H1 (cell line): ENCODE measurements around the gene TAS2R46. TPM values are rescaled to one million over a fixed set of nuclear protein-coding genes. Genes with fewer than 3 reads are reported as not detected.

Experiments used
- CTCF ChIA-PET: fragments of 300-600 bp; sonication (Branson Sonifier 250); formaldehyde crosslinking; loops from one replicate; lab custom pipeline; 2021; ENCODE audit not compliant: partially characterized antibody; lab: Charles Lee
- POLR2A ChIA-PET: fragments of 300-600 bp; sonication (Branson Sonifier 250); formaldehyde crosslinking; loops from one replicate; lab custom pipeline; 2021; ENCODE audit warnings: inconsistent platforms; ENCODE audit not compliant: partially characterized antibody; lab: Charles Lee
- DNase-seq, 2 experiments: peaks; one replicate each; pipeline versions ENCODE4 v3.0.0 to v3.0.0-alpha.2; 2010 to 2022; ENCODE audit warnings: low spot score in 2 of 2, low read depth in 1 of 2, mixed read lengths in 1 of 2
- FAIRE-seq: peaks from 2 replicates; lab custom pipeline; 2011; peaks lifted over from hg19 to GRCh38; lab: Jason Lieb, UNC
- H2AFZ ChIP-seq: 2 replicates; pipeline ENCODE4 v1.8.1; 2012; ENCODE audit warnings: low read length, inconsistent platforms
- H2AK5ac ChIP-seq: 2 replicates; pipeline ENCODE4 v1.6.1; 2013; ENCODE audit warnings: low read depth, low read length
- H2BK120ac ChIP-seq: replicated peaks from 2 replicates; pipeline ENCODE3; 2013; ENCODE audit warnings: low read depth, low read length, inconsistent platforms
- H2BK12ac ChIP-seq: 2 replicates; pipeline ENCODE4 v1.6.1; 2013; ENCODE audit warnings: low read depth, low read length
- H2BK15ac ChIP-seq: 2 replicates; pipeline ENCODE4 v1.6.1; 2013; ENCODE audit warnings: low read length
- H2BK20ac ChIP-seq: 2 replicates; pipeline ENCODE4 v1.6.1; 2013; ENCODE audit warnings: low read length
- H2BK5ac ChIP-seq: 2 replicates; pipeline ENCODE4 v1.6.1; 2013; ENCODE audit warnings: low read depth, low read length
- H3K14ac ChIP-seq: 2 replicates; pipeline ENCODE4 v1.6.1; 2013; ENCODE audit warnings: inconsistent platforms; ENCODE audit not compliant: insufficient read length
- H3K18ac ChIP-seq: 2 replicates; pipeline ENCODE4 v1.6.1; 2013; ENCODE audit warnings: low read length; ENCODE audit errors: extremely low read depth
- H3K23ac ChIP-seq: 2 replicates; pipeline ENCODE4 v1.6.1; 2013; ENCODE audit warnings: inconsistent platforms; ENCODE audit not compliant: insufficient read length
- H3K23me2 ChIP-seq: 2 replicates; pipeline ENCODE4 v1.6.1; 2013; ENCODE audit warnings: low read depth, low read length
- H3K27ac ChIP-seq: 2 replicates; pipeline ENCODE4 v1.6.1; 2011; ENCODE audit warnings: low read depth, low read length, inconsistent platforms
- H3K27me3 ChIP-seq, 4 experiments: replicated peaks in 1 of 4; 1 replicate in 1 of 4; 2 replicates in 3 of 4; pipeline versions ENCODE4 v1.6.1 to v1.8.1; 2011 to 2013; ENCODE audit warnings: low read length in 3 of 4, mild to moderate bottlenecking in 3 of 4, inconsistent platforms in 2 of 4, mixed read lengths in 2 of 4, moderate library complexity in 1 of 4; ENCODE audit not compliant: control insufficient read depth in 3 of 4, insufficient read depth in 3 of 4; ENCODE audit errors: extremely low read depth in 1 of 4
- H3K36me3 ChIP-seq, 4 experiments: 2 replicates each; pipeline versions ENCODE4 v1.6.1 to v1.8.1; 2011 to 2013; ENCODE audit warnings: mild to moderate bottlenecking in 4 of 4, low read length in 3 of 4, moderate library complexity in 2 of 4, control low read depth in 1 of 4, inconsistent platforms in 1 of 4; ENCODE audit not compliant: insufficient read depth in 4 of 4, control insufficient read depth in 2 of 4
- H3K4ac ChIP-seq: replicated peaks from 2 replicates; pipeline ENCODE3; 2013; ENCODE audit warnings: low read length, low read depth, mixed read lengths, inconsistent platforms; ENCODE audit not compliant: insufficient read length
- H3K4me1 ChIP-seq, 4 experiments: replicated peaks in 1 of 4; 1 replicate in 1 of 4; 2 replicates in 3 of 4; pipeline versions ENCODE4 v1.6.1 to v1.8.1; 2011 to 2013; ENCODE audit warnings: low read length in 3 of 4, inconsistent platforms in 2 of 4, mixed read lengths in 1 of 4; ENCODE audit not compliant: insufficient read depth in 4 of 4, control insufficient read depth in 3 of 4
- H3K4me2 ChIP-seq, 2 experiments: 2 replicates each; pipeline versions ENCODE4 v1.6.1 to v1.8.1; 2011 to 2013; ENCODE audit warnings: low read depth in 2 of 2, low read length in 2 of 2, control low read depth in 1 of 2, inconsistent platforms in 1 of 2, mild to moderate bottlenecking in 1 of 2; ENCODE audit not compliant: insufficient read depth in 1 of 2
- H3K4me3 ChIP-seq, 4 experiments: fragments of 200-600, 300-600 bp in 1 of 4; sonication (generic), shearing (Covaris generic), sonication (Bioruptor Twin) in 1 of 4; 2 replicates each; pipeline versions ENCODE4 v1.5.1 to v1.8.1; 2011 to 2016; ENCODE audit warnings: low read length in 4 of 4, low read depth in 3 of 4, control low read depth in 2 of 4, inconsistent platforms in 2 of 4, mild to moderate bottlenecking in 2 of 4, mixed read lengths in 1 of 4, moderate library complexity in 1 of 4; ENCODE audit not compliant: insufficient read depth in 2 of 4; ENCODE audit errors: extremely low read depth in 1 of 4
- H3K56ac ChIP-seq: replicated peaks from 2 replicates; pipeline ENCODE3; 2013; ENCODE audit warnings: low read depth, mild to moderate bottlenecking, mixed read lengths, low read length, inconsistent platforms; ENCODE audit not compliant: insufficient read length
- H3K79me1 ChIP-seq: 2 replicates; pipeline ENCODE4 v1.6.1; 2013; ENCODE audit warnings: low read depth, low read length, control low read depth
- H3K79me2 ChIP-seq, 2 experiments: 2 replicates each; pipeline versions ENCODE4 v1.6.1 to v1.8.1; 2012 to 2013; ENCODE audit warnings: low read length in 2 of 2, mild to moderate bottlenecking in 2 of 2, inconsistent platforms in 1 of 2; ENCODE audit not compliant: insufficient read depth in 2 of 2, control insufficient read depth in 1 of 2
- H3K9ac ChIP-seq, 4 experiments: replicated peaks in 1 of 4; 1 replicate in 1 of 4; 2 replicates in 3 of 4; pipeline versions ENCODE4 v1.6.1 to v1.8.1; 2011 to 2013; ENCODE audit warnings: low read depth in 3 of 4, low read length in 3 of 4, control low read depth in 2 of 4, mild to moderate bottlenecking in 2 of 4, moderate library complexity in 2 of 4, inconsistent platforms in 1 of 4; ENCODE audit errors: extremely low read depth in 1 of 4
- H3K9me3 ChIP-seq, 2 experiments: 2 replicates each; pipeline versions ENCODE4 v1.6.1 to v1.8.1; 2012 to 2013; ENCODE audit warnings: mild to moderate bottlenecking in 2 of 2, moderate library complexity in 2 of 2, control low read depth in 1 of 2, inconsistent platforms in 1 of 2, low read depth in 1 of 2, low read length in 1 of 2, mixed read lengths in 1 of 2; ENCODE audit not compliant: insufficient read depth in 2 of 2
- H4K20me1 ChIP-seq, 2 experiments: replicated peaks in 1 of 2; 2 replicates each; pipeline versions ENCODE3 to v1.8.1; 2011 to 2013; ENCODE audit warnings: inconsistent platforms in 2 of 2, low read length in 2 of 2, mild to moderate bottlenecking in 1 of 2; ENCODE audit not compliant: insufficient read depth in 2 of 2, control insufficient read depth in 1 of 2
- H4K5ac ChIP-seq: 2 replicates; pipeline ENCODE4 v1.6.1; 2013; ENCODE audit warnings: low read length, low read depth, mixed read lengths, inconsistent platforms; ENCODE audit not compliant: insufficient read length
- H4K8ac ChIP-seq: 2 replicates; pipeline ENCODE4 v1.8.0; 2013; ENCODE audit warnings: mild to moderate bottlenecking, moderate library complexity, low read length, inconsistent platforms; ENCODE audit not compliant: insufficient read depth; ENCODE audit errors: extremely low read depth
- H4K91ac ChIP-seq: replicated peaks from 2 replicates; pipeline ENCODE3; 2013; ENCODE audit warnings: low read length, mixed read lengths, inconsistent platforms; ENCODE audit not compliant: insufficient read length
- NANOG ChIP-seq: IDR thresholded peaks from 2 replicates; pipeline ENCODE4 v1.6.1; 2011; ENCODE audit warnings: low read length, low read depth, mild to moderate bottlenecking, inconsistent platforms; ENCODE audit not compliant: insufficient read depth, poor library complexity, severe bottlenecking
- POU5F1 ChIP-seq: IDR thresholded peaks from 2 replicates; pipeline ENCODE4 v1.6.1; 2011; ENCODE audit warnings: low read depth, mild to moderate bottlenecking, low read length, moderate library complexity
- WGBS, 2 experiments: shearing (Covaris generic) in 1 of 2; methylation state at CpG; one replicate each; pipeline versions ENCODE4 v1.1.6 to v1.1.7; 2013 to 2015; ENCODE audit warnings: low lambda C conversion rate in 2 of 2, mixed read lengths in 2 of 2, inconsistent platforms in 1 of 2, low coverage in 1 of 2, missing lambda C conversion rate in 1 of 2; ENCODE audit not compliant: insufficient replicate concordance in 2 of 2, insufficient coverage in 1 of 2, insufficient read length in 1 of 2; ENCODE audit errors: extremely low coverage in 1 of 2, missing lambda C conversion rate in 1 of 2; 5-methylcytosine and 5-hydroxymethylcytosine counted together
- polyA plus RNA-seq, 7 experiments: library from polyadenylated mRNA; depleted of rRNA in 3 of 7; stranded (reverse) in 5 of 7; unstranded in 2 of 7; fragments of >200 nt in 5 of 7; fragments of 200-250 nt in 2 of 7; gene quantifications; 1 replicate in 5 of 7; 2 replicates in 1 of 7; 4 replicates in 1 of 7; pipeline versions ENCODE4 v1.2.1 to v1.2.3, GENCODE V29; 2011 to 2013; ENCODE audit warnings: missing spikeins in 2 of 7, mixed read lengths in 2 of 7
- total RNA-seq: library from RNA; stranded (reverse); fragmentation: NEBNext Ultra II Directional; extraction: Animal tissue kit (Norgen Biotek cat#: 25700); gene quantifications from 2 replicates; pipeline ENCODE4 v1.2.1, GENCODE V29; 2021

The TAS2R46 gene
- total and polyA plus RNA-seq, 2 of the 8 experiments (the other 6 are each of a cell fraction or from before 2014, with no cell fraction given) = 0.14 TPM; not detected in 1

DNA sequence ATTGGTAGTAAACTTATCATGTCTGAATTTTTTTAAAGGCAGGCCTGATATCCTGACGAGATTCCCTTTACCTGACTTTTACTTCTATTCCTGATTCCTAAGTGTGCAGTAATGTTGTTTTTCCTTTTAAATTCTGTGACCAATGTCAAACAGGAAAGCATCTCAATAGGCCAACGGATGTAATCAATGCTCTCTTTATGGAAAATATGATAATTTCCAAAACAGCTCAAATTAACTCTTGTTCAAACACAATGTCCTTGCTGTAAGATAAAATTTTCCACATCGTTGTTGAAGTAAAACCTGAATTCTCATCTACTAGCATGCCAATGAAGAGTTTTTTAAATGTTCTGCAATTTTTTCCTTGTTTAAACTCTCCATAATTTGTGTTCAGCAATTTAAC lies 22.9 kb downstream of the TAS2R46 start:
- Histone ChIP-seq H2BK15ac (no peak overlapping the region), H4K20me1 (no peaks in the 10 kb centered on the region), H2BK20ac (no peak overlapping the region), H2BK5ac (no peak overlapping the region), H3K9ac (no peak overlapping the region), H3K27me3 (no peaks in the 10 kb centered on the region), H2BK12ac (no peak overlapping the region), H3K4me3 (no peak overlapping the region), H4K8ac (no peak overlapping the region), H2AK5ac (no peak overlapping the region), H4K5ac (no peak overlapping the region), H3K27ac (no peak overlapping the region), H4K91ac (no peak overlapping the region), H3K79me2 (no peaks in the 10 kb centered on the region; a peak in 2 of 4 replicates), H3K36me3 (no peaks in the 10 kb centered on the region; a peak in 1 of 8 replicates), H3K4ac (no peak overlapping the region), H3K56ac (no peak overlapping the region), H2BK120ac (no peak overlapping the region), H3K4me2 (no peak overlapping the region), H3K4me1 (no peaks in the 10 kb centered on the region), H3K23me2 (no peaks in the 10 kb centered on the region), H3K14ac (no peak overlapping the region), H3K18ac (no peak overlapping the region), H3K9me3 (no peaks in the 10 kb centered on the region), H3K79me1 (no peaks in the 10 kb centered on the region; the same call in 1 of the 2 replicates), H3K23ac (no peak overlapping the region), H2AFZ (no peak overlapping the region)
- WGBS, 2 experiments = 67% methylated on average over 3 of the region's 3 CpGs; no CpG with 5 or more reads in 1 of the 2 experiments
- CTCF ChIA-PET = interaction anchor here (0.9 to 2.5 kb wide), 2 partner anchors 13 to 883 kb away, joined by 3 to 8 read pairs; no protein-coding TSS in a partner anchor
- POLR2A ChIA-PET = no interaction called here
- DNase-seq (no peak), FAIRE-seq (no peak)
- TF ChIP-seq POU5F1 (no peak), NANOG (no peak)
